ENCODE data around the gene RSPH6A.

GRCh38 chr19:45852145-45852750 is 37.1 kb upstream of the RSPH6A start:
- TF ChIP-seq ATF2 (tag by site-specific recombination; IDR thresholded peaks at IDR 0.05; ENCODE audit: low read depth) (no peak), ZSCAN30 (tag by site-specific recombination; IDR thresholded peaks at IDR 0.05) (no peak), CTCF (tag by site-specific recombination; IDR thresholded peaks at IDR 0.05) (no peak), ZNF26 (tag by site-specific recombination; IDR thresholded peaks at IDR 0.05) (no peak), ZNF148 (tag by site-specific recombination; IDR thresholded peaks at IDR 0.05; ENCODE audit: borderline replicate concordance) (no peak), ZNF513 (tag by site-specific recombination; IDR thresholded peaks at IDR 0.05) (no peak), ZSCAN23 (tag by site-specific recombination; IDR thresholded peaks at IDR 0.05) (no peak), REST (tag by site-specific recombination; IDR thresholded peaks at IDR 0.05) (no peak)

Data from HEK293 (cell line).